GM23338 (cell line): Measurements from ENCODE around the gene C1orf185. TPM values are rescaled to one million over a fixed set of nuclear protein-coding genes. Genes with fewer than 3 reads are reported as not detected.

Source experiments
- ATAC-seq: fragments of 200-7000 bp; cut with Tn5 transposase; 3 replicates; pipeline ENCODE4 v1.9.1; 2020
- DNase-seq: peaks from one replicate; pipeline ENCODE4 v3.0.0-alpha.2; 2015; ENCODE audit warnings: low spot score
- H2AFZ ChIP-seq: fragments of 200-600 bp; sonication (generic); 2 replicates; pipeline ENCODE4 v1.8.0; 2016; ENCODE audit warnings: antibody characterized with exemption, mild to moderate bottlenecking, moderate library complexity
- H3F3A ChIP-seq: fragments of 200-600 bp; sonication (generic); replicated peaks from 2 replicates; pipeline ENCODE4 v1.8.0; 2017; ENCODE audit warnings: antibody characterized with exemption, mixed run types, low read depth
- H3K27ac ChIP-seq: fragments of 200-600 bp; sonication (generic); 2 replicates; pipeline ENCODE4 v1.6.1; 2016; ENCODE audit warnings: low read depth
- H3K27me3 ChIP-seq: fragments of 200-600 bp; sonication (generic); 2 replicates; pipeline ENCODE4 v1.8.0; 2016; ENCODE audit warnings: mild to moderate bottlenecking, mixed run types, moderate library complexity; ENCODE audit not compliant: insufficient read depth
- H3K36me3 ChIP-seq: fragments of 200-600 bp; sonication (generic); 2 replicates; pipeline ENCODE4 v1.8.0; 2016; ENCODE audit warnings: mild to moderate bottlenecking; ENCODE audit not compliant: insufficient read depth
- H3K4me1 ChIP-seq: fragments of 200-600 bp; sonication (generic); 2 replicates; pipeline ENCODE4 v1.8.0; 2016; ENCODE audit warnings: mild to moderate bottlenecking, moderate library complexity; ENCODE audit not compliant: insufficient read depth
- H3K4me2 ChIP-seq: fragments of 200-600 bp; sonication (generic); 2 replicates; pipeline ENCODE4 v1.7.1; 2017; ENCODE audit warnings: mixed run types
- H3K4me3 ChIP-seq: fragments of 200-600 bp; sonication (generic); 2 replicates; pipeline ENCODE4 v1.6.1; 2016; ENCODE audit warnings: mixed run types
- H3K79me2 ChIP-seq: fragments of 200-600 bp; sonication (generic); replicated peaks from 2 replicates; pipeline ENCODE4 v1.8.0; 2017; ENCODE audit warnings: mild to moderate bottlenecking; ENCODE audit not compliant: insufficient read depth
- H3K9me2 ChIP-seq: fragments of 200-600 bp; sonication (generic); 2 replicates; pipeline ENCODE4 v1.8.0; 2017; ENCODE audit not compliant: insufficient read depth
- H4K20me1 ChIP-seq: fragments of 200-600 bp; sonication (generic); replicated peaks from 2 replicates; pipeline ENCODE4 v1.8.0; 2017; ENCODE audit warnings: mild to moderate bottlenecking; ENCODE audit not compliant: insufficient read depth
- H3K27ac Mint-ChIP-seq: 2 replicates; pipeline ENCODE4 v1.8.0; 2020; ENCODE audit warnings: inconsistent platforms, mild to moderate bottlenecking, moderate library complexity, mixed read lengths
- H3K27me3 Mint-ChIP-seq: 3 replicates; pipeline ENCODE4 v1.8.0; 2022; ENCODE audit warnings: low read depth, mild to moderate bottlenecking, moderate library complexity, mixed read lengths, inconsistent platforms; ENCODE audit not compliant: insufficient read depth, poor library complexity
- H3K36me3 Mint-ChIP-seq: 3 replicates; pipeline ENCODE4 v1.8.0; 2021; ENCODE audit warnings: low read depth, mild to moderate bottlenecking, inconsistent platforms, moderate library complexity, mixed read lengths
- H3K4me1 Mint-ChIP-seq: 3 replicates; pipeline ENCODE4 v1.8.0; 2020; ENCODE audit warnings: mild to moderate bottlenecking, inconsistent platforms, mixed read lengths
- H3K4me3 Mint-ChIP-seq: 3 replicates; pipeline ENCODE4 v1.8.0; 2021; ENCODE audit warnings: moderate library complexity, mild to moderate bottlenecking, inconsistent platforms, mixed read lengths
- H3K9me3 Mint-ChIP-seq: 3 replicates; pipeline ENCODE4 v1.8.0; 2020; ENCODE audit warnings: moderate library complexity, mild to moderate bottlenecking, inconsistent platforms, mixed read lengths
- EZH2 ChIP-seq: fragments of 200-600 bp; sonication (generic); IDR thresholded peaks from one replicate; pipeline ENCODE4 v1.8.0; 2017; ENCODE audit warnings: antibody characterized with exemption, mild to moderate bottlenecking, low read depth; ENCODE audit not compliant: unreplicated experiment
- NANOG ChIP-seq: IDR thresholded peaks from 2 replicates; pipeline ENCODE4 v1.6.1; 2016; ENCODE audit warnings: antibody characterized with exemption, borderline replicate concordance
- REST ChIP-seq: IDR thresholded peaks from one replicate; pipeline ENCODE4 v1.6.1; 2018; ENCODE audit warnings: antibody characterized with exemption; ENCODE audit not compliant: unreplicated experiment
- polyA plus RNA-seq: library from polyadenylated mRNA; unstranded; fragments of >200 nt; fragmentation: Nextera tagmentation; extraction: Ambion mirVana; gene quantifications from 2 replicates; pipeline ENCODE4 v1.2.1, GENCODE V29; 2016
- total RNA-seq: library from RNA; depleted of rRNA; stranded (reverse); fragments of >200 nt; shearing (Covaris generic); gene quantifications from 2 replicates; pipeline ENCODE4 v1.2.3, GENCODE V29; 2014
- TF ChIP-seq, protein P1 (sequence below): fragments of 250-450 bp; sonication (Bioruptor Pico); IDR thresholded peaks from 2 replicates; pipeline ENCODE4 v1.5.0; 2020; ENCODE audit warnings: mild to moderate bottlenecking, moderate library complexity

Gene C1orf185
- total and polyA plus RNA-seq, 2 experiments from 2014 or later, result not detected

DNA sequence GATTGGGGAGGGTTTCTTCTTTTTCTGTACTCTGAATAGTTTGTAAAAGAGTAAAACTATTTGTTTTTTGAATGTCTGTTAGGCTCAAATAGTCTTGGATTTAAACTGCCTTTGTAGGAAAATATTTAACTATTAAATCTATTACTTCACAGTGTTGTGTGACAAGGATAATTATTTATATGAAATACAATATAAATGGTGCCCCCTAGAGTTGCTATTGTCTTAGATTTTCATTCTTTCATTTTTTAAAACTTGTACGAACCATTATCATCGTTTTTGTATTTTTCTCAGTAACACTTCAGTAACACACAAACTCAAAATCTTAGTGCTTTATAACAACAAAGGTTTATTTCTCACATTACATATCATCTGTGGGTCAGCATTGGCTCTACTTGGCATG is 37.4 kb downstream of the C1orf185 start (continued):
- TF ChIP-seq, protein P1, sequence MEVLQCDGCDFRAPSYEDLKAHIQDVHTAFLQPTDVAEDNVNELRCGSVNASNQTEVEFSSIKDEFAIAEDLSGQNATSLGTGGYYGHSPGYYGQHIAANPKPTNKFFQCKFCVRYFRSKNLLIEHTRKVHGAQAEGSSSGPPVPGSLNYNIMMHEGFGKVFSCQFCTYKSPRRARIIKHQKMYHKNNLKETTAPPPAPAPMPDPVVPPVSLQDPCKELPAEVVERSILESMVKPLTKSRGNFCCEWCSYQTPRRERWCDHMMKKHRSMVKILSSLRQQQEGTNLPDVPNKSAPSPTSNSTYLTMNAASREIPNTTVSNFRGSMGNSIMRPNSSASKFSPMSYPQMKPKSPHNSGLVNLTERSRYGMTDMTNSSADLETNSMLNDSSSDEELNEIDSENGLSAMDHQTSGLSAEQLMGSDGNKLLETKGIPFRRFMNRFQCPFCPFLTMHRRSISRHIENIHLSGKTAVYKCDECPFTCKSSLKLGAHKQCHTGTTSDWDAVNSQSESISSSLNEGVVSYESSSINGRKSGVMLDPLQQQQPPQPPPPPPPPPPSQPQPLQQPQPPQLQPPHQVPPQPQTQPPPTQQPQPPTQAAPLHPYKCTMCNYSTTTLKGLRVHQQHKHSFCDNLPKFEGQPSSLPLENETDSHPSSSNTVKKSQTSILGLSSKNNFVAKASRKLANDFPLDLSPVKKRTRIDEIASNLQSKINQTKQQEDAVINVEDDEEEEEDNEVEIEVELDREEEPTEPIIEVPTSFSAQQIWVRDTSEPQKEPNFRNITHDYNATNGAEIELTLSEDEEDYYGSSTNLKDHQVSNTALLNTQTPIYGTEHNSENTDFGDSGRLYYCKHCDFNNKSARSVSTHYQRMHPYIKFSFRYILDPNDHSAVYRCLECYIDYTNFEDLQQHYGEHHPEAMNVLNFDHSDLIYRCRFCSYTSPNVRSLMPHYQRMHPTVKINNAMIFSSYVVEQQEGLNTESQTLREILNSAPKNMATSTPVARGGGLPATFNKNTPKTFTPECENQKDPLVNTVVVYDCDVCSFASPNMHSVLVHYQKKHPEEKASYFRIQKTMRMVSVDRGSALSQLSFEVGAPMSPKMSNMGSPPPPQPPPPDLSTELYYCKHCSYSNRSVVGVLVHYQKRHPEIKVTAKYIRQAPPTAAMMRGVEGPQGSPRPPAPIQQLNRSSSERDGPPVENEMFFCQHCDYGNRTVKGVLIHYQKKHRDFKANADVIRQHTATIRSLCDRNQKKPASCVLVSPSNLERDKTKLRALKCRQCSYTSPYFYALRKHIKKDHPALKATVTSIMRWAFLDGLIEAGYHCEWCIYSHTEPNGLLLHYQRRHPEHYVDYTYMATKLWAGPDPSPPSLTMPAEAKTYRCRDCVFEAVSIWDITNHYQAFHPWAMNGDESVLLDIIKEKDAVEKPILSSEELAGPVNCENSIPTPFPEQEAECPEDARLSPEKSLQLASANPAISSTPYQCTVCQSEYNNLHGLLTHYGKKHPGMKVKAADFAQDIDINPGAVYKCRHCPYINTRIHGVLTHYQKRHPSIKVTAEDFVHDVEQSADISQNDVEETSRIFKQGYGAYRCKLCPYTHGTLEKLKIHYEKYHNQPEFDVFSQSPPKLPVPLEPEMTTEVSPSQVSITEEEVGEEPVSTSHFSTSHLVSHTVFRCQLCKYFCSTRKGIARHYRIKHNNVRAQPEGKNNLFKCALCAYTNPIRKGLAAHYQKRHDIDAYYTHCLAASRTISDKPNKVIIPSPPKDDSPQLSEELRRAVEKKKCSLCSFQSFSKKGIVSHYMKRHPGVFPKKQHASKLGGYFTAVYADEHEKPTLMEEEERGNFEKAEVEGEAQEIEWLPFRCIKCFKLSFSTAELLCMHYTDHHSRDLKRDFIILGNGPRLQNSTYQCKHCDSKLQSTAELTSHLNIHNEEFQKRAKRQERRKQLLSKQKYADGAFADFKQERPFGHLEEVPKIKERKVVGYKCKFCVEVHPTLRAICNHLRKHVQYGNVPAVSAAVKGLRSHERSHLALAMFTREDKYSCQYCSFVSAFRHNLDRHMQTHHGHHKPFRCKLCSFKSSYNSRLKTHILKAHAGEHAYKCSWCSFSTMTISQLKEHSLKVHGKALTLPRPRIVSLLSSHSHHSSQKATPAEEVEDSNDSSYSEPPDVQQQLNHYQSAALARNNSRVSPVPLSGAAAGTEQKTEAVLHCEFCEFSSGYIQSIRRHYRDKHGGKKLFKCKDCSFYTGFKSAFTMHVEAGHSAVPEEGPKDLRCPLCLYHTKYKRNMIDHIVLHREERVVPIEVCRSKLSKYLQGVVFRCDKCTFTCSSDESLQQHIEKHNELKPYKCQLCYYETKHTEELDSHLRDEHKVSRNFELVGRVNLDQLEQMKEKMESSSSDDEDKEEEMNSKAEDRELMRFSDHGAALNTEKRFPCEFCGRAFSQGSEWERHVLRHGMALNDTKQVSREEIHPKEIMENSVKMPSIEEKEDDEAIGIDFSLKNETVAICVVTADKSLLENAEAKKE (CRISPR knock-in tag), result no peak
- TF ChIP-seq REST (no peak), NANOG (no peak), EZH2 (no peak)

GRCh38 chr1:51147394-51147793 is 45.4 kb downstream of the C1orf185 start:
- no peaks in the 10 kb centered on the region for H3K36me3 Mint-ChIP-seq
- no peak overlapping the region for H3K27ac Mint-ChIP-seq
- no peak for ATAC-seq
- Histone ChIP-seq H3K4me3 (no peak overlapping the region), H2AFZ (no peak overlapping the region), H3K4me1 (no peaks in the 10 kb centered on the region), H3K79me2 (no peaks in the 10 kb centered on the region), H3K36me3 (no peaks in the 10 kb centered on the region), H3K27ac (no peak overlapping the region), H3K4me2 (no peak overlapping the region), H3K9me2 (no peaks in the 10 kb centered on the region), H3K27me3 (no peaks in the 10 kb centered on the region), H3F3A (no peaks in the 10 kb centered on the region), H4K20me1 (no peaks in the 10 kb centered on the region)
- TF ChIP-seq EZH2, result no peak
- no peak overlapping the region for H3K4me3 Mint-ChIP-seq
- H3K27me3 Mint-ChIP-seq, result no peaks in the 10 kb centered on the region
- H3K9me3 Mint-ChIP-seq, result no peaks in the 10 kb centered on the region
- DNase-seq, result no peak
- H3K4me1 Mint-ChIP-seq, result peaks cover 2% of the 10 kb centered on the region; the same call in 1 of the 3 replicates
